Measurements from ENCODE around the gene RPS6KB1. TPM values are rescaled to one million over a fixed set of nuclear protein-coding genes. Genes with fewer than 3 reads are reported as not detected.
"Not testable (repeated sequence)": the region's sequence is repeated elsewhere in the genome, so short reads cannot be mapped to it uniquely, and the experiment has no call there.

The RPS6KB1 gene
- total and polyA plus RNA-seq, 2 donors (not counting 1 experiment from before 2014, with no cell fraction given), result 15.6 to 69.7 TPM

DNA sequence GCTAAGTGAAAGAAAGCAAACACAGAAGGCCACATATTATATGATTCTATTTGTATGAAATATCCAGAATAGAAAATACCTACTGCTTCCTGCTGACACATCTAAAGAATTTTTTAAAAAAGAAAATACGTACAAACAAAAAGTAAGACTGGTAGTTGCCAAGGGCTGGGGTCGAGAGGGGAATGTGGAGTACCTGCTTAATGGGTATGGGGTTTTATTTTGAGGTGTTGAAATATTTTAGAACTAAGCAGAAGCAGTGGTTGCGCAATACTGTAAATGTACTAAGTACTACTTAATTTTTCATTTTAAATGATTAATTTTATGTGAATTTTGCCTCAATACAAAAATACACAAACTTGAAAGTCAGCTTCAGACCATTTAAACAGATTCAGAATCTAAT, 103.7 kb downstream of the RPS6KB1 start:
- H3K27me3 Mint-ChIP-seq; H3K27ac ChIP-seq (ENCODE audit: low read length in 2 of 2); H3K4me3 ChIP-seq (ENCODE audit: control extremely low read depth in 1 of 5, extremely low read depth in 1 of 5, insufficient read depth in 1 of 5, low read depth in 2 of 5, low read length in 4 of 5); ATAC-seq (ENCODE audit: low read depth); POLR2A ChIA-PET; H3K4me3 Mint-ChIP-seq; H3K9me3 Mint-ChIP-seq (ENCODE audit: insufficient read depth); H3K79me2 ChIP-seq (ENCODE audit: control insufficient read depth, insufficient read depth, low read length); H3K4me1 ChIP-seq (ENCODE audit: control insufficient read depth in 2 of 2, insufficient read depth in 2 of 2, low read length in 2 of 2); H3K27ac Mint-ChIP-seq; H3K36me3 ChIP-seq (replicated peaks in 1 of 2; ENCODE audit: control extremely low read depth in 1 of 2, control insufficient read depth in 1 of 2, extremely low read depth in 1 of 2, insufficient read depth in 2 of 2, low read length in 1 of 2); intact Hi-C loops (cut with micrococcal nuclease); DNase-seq; H3K9ac ChIP-seq (ENCODE audit: low read length); H4K20me1 ChIP-seq (ENCODE audit: control insufficient read depth, insufficient read depth, low read length, poor library complexity, severe bottlenecking); H3K27me3 ChIP-seq (replicated peaks in 1 of 4; ENCODE audit: control extremely low read depth in 1 of 4, control insufficient read depth in 3 of 4, insufficient read depth in 4 of 4, low read length in 3 of 4); H3K4me1 Mint-ChIP-seq; H2AFZ ChIP-seq (ENCODE audit: insufficient read depth, low read depth, low read length, poor library complexity, severe bottlenecking); CTCF ChIA-PET; H3K9me3 ChIP-seq (ENCODE audit: control extremely low read depth in 1 of 3, control insufficient read depth in 2 of 3, insufficient read depth in 1 of 3, low read length in 2 of 3); H3K4me2 ChIP-seq (replicated peaks; ENCODE audit: low read depth, low read length, poor library complexity, severe bottlenecking): not testable (repeated sequence)
- 83% methylated on average over 1 of the region's 3 CpGs for WGBS (ENCODE audit: insufficient coverage)

Small RNA genes lying within 50 kb of the gene (small RNA-seq; reads per million reads assigned to genes)
- gene RNU6-450P (ENCODE audit: insufficient read length, low read depth, low replicate concordance), result not detected
- gene RPS29P21 (ENCODE audit: insufficient read length, low read depth, low replicate concordance), result not detected

Other genes with a start within 250 kb of the RPS6KB1 start
- gene PTRH2, start 185.7 kb upstream of the RPS6KB1 start, total RNA-seq, result 17.8 and 22.7 TPM in 2 replicates
- 7.1 and 7.7 TPM in 2 replicates for gene PTRH2, start 185.7 kb upstream of the RPS6KB1 start, polyA plus RNA-seq
- gene VMP1, start 185.5 kb upstream of the RPS6KB1 start, total RNA-seq, result 78.5 and 83.5 TPM in 2 replicates
- gene VMP1, start 185.5 kb upstream of the RPS6KB1 start, polyA plus RNA-seq, result 19.9 and 20.4 TPM in 2 replicates
- gene TUBD1, start 178 bp upstream of the RPS6KB1 start, total RNA-seq, result 19.7 and 20.0 TPM in 2 replicates
- 4.8 and 5.7 TPM in 2 replicates for gene TUBD1, start 178 bp upstream of the RPS6KB1 start, polyA plus RNA-seq
- 46.5 and 49.4 TPM in 2 replicates for gene RNFT1, start 71.6 kb downstream of the RPS6KB1 start, total RNA-seq
- gene RNFT1, start 71.6 kb downstream of the RPS6KB1 start, polyA plus RNA-seq, result 52.0 and 61.2 TPM in 2 replicates
- 36.6 and 42.4 TPM in 2 replicates for gene HEATR6, start 185.8 kb downstream of the RPS6KB1 start, total RNA-seq
- gene HEATR6, start 185.8 kb downstream of the RPS6KB1 start, polyA plus RNA-seq, result 76.5 and 81.2 TPM in 2 replicates

Measured in B cell (primary cell).